SH-SY5Y (cell line): ENCODE data around the gene IL2RA.

Experiments
- GATA2 ChIP-seq: IDR thresholded peaks from 2 replicates; pipeline ENCODE4 v1.6.1; 2011; ENCODE audit warnings: mild to moderate bottlenecking, low read depth, low read length
- GATA3 ChIP-seq: IDR thresholded peaks from 2 replicates; pipeline ENCODE4 v1.6.1; 2011; ENCODE audit warnings: low read depth, mild to moderate bottlenecking, low read length, moderate library complexity

DNA sequence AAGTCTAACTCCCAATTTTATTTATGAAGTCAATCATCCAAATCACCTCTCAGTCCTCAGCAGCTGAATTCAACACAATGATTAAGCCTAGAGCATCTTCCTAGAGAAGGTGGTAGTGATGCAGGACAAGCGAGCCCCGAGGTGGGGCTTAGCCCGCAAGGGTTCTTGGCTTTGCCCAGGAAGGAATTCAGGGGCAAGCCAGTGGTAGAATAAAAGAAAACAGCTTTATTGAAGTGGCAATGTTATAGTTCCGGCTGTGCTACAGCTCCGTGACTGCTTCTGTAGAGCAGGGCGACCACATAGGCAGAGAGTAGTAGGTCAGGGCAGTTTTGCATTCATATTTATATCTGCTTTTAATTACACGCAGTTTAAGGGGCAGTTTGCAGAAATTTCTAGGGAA lies 18.1 kb downstream of the IL2RA start:
- TF ChIP-seq GATA2 (no peak), GATA3 (no peak)
